Muscle layer of colon (tissue), 2 donors: Measurements from ENCODE around the gene MAST3.
A peak's percentile ranks its signal among the peaks of the same experiment; 100 is the strongest.
"Not testable (repeated sequence)": the region's sequence is repeated elsewhere in the genome, so short reads cannot be mapped to it uniquely, and the experiment has no call there.

Source experiments
- H3K27ac ChIP-seq: one replicate; pipeline ENCODE4 v1.7.0; 2013; ENCODE audit warnings: low read depth, mild to moderate bottlenecking, low read length, moderate library complexity
- H3K27me3 ChIP-seq, 2 donors: one replicate each; pipeline ENCODE4 v1.7.0; 2013; ENCODE audit warnings: low read length in 2 of 2, mild to moderate bottlenecking in 2 of 2; ENCODE audit not compliant: insufficient read depth in 2 of 2, control insufficient read depth in 1 of 2
- H3K36me3 ChIP-seq: one replicate; pipeline ENCODE4 v1.7.0; 2013; ENCODE audit warnings: mild to moderate bottlenecking, low read length; ENCODE audit not compliant: insufficient read depth
- H3K4me1 ChIP-seq: one replicate; pipeline ENCODE4 v1.7.0; 2013; ENCODE audit warnings: mild to moderate bottlenecking, low read length; ENCODE audit not compliant: insufficient read depth
- H3K4me3 ChIP-seq, 2 donors: one replicate each; pipeline ENCODE4 v1.7.0; 2013; ENCODE audit warnings: low read length in 2 of 2, low read depth in 1 of 2, mild to moderate bottlenecking in 1 of 2, moderate library complexity in 1 of 2
- H3K9ac ChIP-seq: one replicate; pipeline ENCODE4 v1.7.0; 2013; ENCODE audit warnings: low read length
- H3K9me3 ChIP-seq: one replicate; pipeline ENCODE4 v1.7.0; 2013; ENCODE audit warnings: mild to moderate bottlenecking, low read length
- donor health status: abdominal sarcoma.
- donor health status: Adenocarcinoma of cecum.

Gene MAST3

GRCh38 chr19:18089096-18089541 is 8.5 kb upstream of the MAST3 start:
- not testable (repeated sequence) for H3K9ac ChIP-seq, H3K4me1 ChIP-seq, H3K27ac ChIP-seq, H3K27me3 ChIP-seq, H3K9me3 ChIP-seq, H3K4me3 ChIP-seq, H3K36me3 ChIP-seq

DNA sequence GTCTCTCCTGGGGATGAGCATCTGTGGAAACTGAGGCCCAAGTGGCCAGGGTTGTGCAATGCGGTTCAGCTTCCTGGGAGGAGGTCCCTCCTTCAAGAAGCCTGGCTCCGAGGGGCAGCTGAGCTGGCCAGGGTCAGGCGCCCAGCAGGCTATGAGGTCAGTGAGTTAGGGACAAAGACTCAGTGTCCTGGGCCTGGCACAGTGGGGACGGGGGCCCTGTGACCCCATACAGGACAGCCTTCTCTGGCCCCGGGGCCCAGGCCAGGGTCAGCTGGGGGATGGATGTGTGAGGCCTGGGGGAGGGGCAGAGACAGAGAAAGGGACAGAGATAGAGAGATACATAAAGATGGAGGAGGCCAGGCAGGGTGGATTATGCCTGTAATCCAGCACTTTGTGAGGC is 7.9 kb upstream of the MAST3 start:
- no peaks in the 10 kb centered on the region for H3K36me3 ChIP-seq
- no peaks in the 10 kb centered on the region for H3K9me3 ChIP-seq
- no peak overlapping the region for H3K4me3 ChIP-seq
- H3K9ac ChIP-seq, result no peak overlapping the region
- no peak overlapping the region for H3K27ac ChIP-seq
- no peaks in the 10 kb centered on the region for H3K27me3 ChIP-seq
- no peaks in the 10 kb centered on the region for H3K4me1 ChIP-seq

GRCh38 chr19:18090545-18091216 is 6.9 kb upstream of the MAST3 start:
- Histone ChIP-seq H3K4me1 (no peaks in the 10 kb centered on the region), H3K36me3 (no peaks in the 10 kb centered on the region), H3K9me3 (no peaks in the 10 kb centered on the region), H3K4me3 (no peak overlapping the region), H3K9ac (no peak overlapping the region), H3K27ac (no peak overlapping the region), H3K27me3 (no peaks in the 10 kb centered on the region)

DNA sequence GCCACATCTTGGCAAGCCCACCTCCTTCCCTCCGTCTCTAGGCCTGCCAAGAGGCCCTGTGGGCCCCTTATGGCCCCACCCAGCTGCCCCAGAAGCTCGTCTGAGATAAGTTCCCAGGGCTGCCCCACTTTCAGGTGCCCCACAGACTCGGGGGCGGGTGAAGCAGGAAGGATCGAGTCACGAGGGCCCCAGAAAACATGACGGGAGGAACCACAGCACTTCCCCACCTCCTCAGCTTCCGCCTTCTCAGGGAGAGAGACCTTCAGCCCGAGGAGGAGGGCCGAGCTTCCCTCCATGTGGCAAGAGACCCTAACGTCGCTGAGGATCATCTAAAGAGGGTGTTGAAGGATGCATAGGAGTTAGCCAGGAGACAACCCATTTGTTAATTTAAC is 6.4 kb upstream of the MAST3 start:
- Histone ChIP-seq H3K4me1 (no peaks in the 10 kb centered on the region), H3K36me3 (no peaks in the 10 kb centered on the region), H3K9me3 (no peaks in the 10 kb centered on the region), H3K4me3 (no peak overlapping the region), H3K27ac (no peak overlapping the region), H3K9ac (no peak overlapping the region), H3K27me3 (no peaks in the 10 kb centered on the region)

- H3K4me1 ChIP-seq, result peaks cover 7% of the 10 kb centered on the region
- H3K27me3 ChIP-seq, result peaks cover 8 to 9% of the 10 kb centered on the region in 2 donors
- no peak overlapping the region for H3K9ac ChIP-seq
- H3K36me3 ChIP-seq, result no peaks in the 10 kb centered on the region
- no peak overlapping the region for H3K4me3 ChIP-seq
- H3K9me3 ChIP-seq, result no peaks in the 10 kb centered on the region
- no peak overlapping the region for H3K27ac ChIP-seq
Measured at GRCh38 chr19:18093439-18094161, 4.0 kb upstream of the MAST3 start.

DNA sequence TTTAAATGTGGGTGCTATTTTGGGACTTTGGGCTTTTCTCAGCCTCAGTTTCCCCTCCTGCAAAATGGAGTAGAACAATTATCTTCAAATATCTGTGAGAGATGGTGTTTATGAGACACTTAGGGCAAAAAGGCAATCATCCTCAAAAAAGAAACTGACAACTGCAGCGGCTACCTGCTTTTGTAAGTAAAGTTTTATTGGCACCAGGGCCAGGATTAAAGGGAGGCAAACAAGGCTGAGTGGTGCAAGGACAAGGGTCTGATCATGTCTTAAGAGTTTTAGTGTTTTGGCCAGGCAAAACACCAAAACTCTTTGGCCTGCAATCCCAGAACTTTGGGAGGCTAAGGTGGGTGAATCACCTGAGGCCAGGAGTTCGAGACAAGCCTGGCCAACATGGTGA is 1.3 kb upstream of the MAST3 start:
- Histone ChIP-seq H3K9ac (no peak overlapping the region), H3K9me3 (no peaks in the 10 kb centered on the region), H3K27ac (no peak overlapping the region), H3K27me3 (peaks cover 16 to 32% of the 10 kb centered on the region in 2 donors), H3K36me3 (no peaks in the 10 kb centered on the region), H3K4me1 (peaks cover 7% of the 10 kb centered on the region), H3K4me3 (no peak overlapping the region)

DNA sequence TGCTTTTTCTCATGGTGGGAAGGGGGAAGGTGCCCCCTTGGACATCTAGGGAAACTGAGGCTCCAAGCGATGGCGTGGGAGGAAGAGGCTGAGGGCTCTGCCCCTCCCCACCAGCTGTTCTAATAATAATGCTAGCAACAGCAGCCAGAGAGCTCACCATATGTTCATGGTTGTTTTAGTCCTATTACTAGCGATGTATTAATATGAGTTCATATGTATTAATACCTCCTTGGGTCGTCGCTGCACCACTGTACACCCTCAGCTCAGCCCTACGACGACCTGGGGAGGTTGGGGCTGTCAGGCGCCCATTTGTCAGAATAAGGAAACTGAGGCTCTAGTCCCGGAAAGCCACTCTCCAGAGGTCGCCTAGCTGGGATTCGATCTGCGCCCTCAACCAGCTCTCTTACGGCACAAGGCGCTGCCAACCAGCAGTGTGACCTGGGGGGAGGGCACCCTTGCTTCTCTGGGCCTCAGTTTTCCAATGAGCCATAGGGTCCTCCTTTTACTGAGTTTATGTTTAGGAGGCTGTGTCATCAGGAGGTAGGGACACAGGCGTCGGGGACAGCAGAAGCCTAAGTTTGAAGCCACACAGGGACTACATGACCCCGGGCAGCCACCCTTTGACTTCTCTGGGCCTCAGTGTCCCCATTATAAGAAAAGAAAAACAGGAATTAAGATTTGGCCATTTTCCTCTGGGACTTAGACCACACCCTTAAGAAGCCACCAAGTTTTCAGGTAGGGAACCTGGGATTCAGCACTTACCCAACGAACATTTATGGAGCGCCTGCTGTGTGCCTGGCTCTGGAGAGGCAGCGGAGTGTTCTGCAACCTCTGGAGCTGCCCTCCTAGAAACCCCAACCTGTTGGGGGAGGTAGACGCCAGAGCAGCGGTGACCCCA is 664 bp downstream of the MAST3 start:
- no peak overlapping the region for H3K9ac ChIP-seq
- peak overlapping the region; percentile 7 to 24 for H3K4me3 ChIP-seq
- H3K9me3 ChIP-seq, result no peaks in the 10 kb centered on the region
- no peak overlapping the region for H3K27ac ChIP-seq
- no peaks in the 10 kb centered on the region for H3K36me3 ChIP-seq
- H3K27me3 ChIP-seq, result peaks cover 16 to 37% of the 10 kb centered on the region in 2 donors
- H3K4me1 ChIP-seq, result peaks cover 7% of the 10 kb centered on the region

DNA sequence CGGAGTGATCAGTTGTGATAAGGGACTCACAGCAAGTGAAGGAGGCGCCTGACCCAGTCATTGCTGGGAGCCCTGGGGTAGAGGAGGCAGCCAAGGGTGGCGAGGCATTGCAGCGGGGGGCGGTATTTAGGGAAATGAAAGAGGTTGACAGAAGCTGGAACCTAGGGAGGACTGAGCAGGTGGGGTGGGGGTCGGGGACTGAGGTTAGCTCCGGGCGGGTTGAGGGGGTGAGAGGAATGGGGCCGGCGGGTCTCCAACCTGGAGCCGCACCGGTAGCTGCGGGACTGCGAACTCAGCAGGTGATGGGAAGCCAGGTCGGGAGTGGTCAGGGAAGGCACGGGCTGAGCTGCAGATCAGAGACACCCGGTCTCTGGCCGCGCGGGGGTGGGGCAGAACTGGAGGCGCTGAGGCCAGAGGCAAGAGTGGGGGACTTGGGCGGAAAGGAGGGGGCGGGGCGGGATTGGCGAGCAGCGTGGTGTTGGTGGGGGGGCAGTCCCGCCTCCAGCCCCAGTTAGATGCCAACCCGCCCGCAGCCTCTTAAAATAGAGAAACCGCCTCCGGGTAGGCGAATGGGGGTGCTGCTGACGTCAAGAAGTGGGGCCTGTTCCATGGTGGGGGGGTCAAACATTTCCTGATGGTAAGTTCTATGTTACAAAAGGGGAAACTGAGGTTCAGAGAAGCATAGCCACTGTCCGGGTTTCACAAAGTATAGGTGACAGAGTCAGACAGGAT is 1.5 kb downstream of the MAST3 start:
- H3K9ac ChIP-seq, result no peak overlapping the region
- H3K9me3 ChIP-seq, result no peaks in the 10 kb centered on the region
- H3K36me3 ChIP-seq, result no peaks in the 10 kb centered on the region
- peak overlapping the region in 1 of 2 donors; percentile 24 for H3K4me3 ChIP-seq
- peaks cover 7% of the 10 kb centered on the region for H3K4me1 ChIP-seq
- H3K27me3 ChIP-seq, result peaks cover 16 to 37% of the 10 kb centered on the region in 2 donors
- H3K27ac ChIP-seq, result no peak overlapping the region

GRCh38 chr19:18099623-18099995 is 2.0 kb downstream of the MAST3 start:
- H3K27me3 ChIP-seq, result peaks cover 16 to 37% of the 10 kb centered on the region in 2 donors
- H3K36me3 ChIP-seq, result no peaks in the 10 kb centered on the region
- no peaks in the 10 kb centered on the region for H3K9me3 ChIP-seq
- H3K27ac ChIP-seq, result no peak overlapping the region
- no peak overlapping the region for H3K9ac ChIP-seq
- no peak overlapping the region for H3K4me3 ChIP-seq
- H3K4me1 ChIP-seq, result peaks cover 13% of the 10 kb centered on the region

GRCh38 chr19:18100710-18101109 is 3.1 kb downstream of the MAST3 start:
- Histone ChIP-seq H3K9ac (no peak overlapping the region), H3K4me3 (no peak overlapping the region), H3K27me3 (peaks cover 16 to 37% of the 10 kb centered on the region in 2 donors), H3K27ac (no peak overlapping the region), H3K4me1 (peaks cover 16% of the 10 kb centered on the region), H3K9me3 (no peaks in the 10 kb centered on the region), H3K36me3 (no peaks in the 10 kb centered on the region)

DNA sequence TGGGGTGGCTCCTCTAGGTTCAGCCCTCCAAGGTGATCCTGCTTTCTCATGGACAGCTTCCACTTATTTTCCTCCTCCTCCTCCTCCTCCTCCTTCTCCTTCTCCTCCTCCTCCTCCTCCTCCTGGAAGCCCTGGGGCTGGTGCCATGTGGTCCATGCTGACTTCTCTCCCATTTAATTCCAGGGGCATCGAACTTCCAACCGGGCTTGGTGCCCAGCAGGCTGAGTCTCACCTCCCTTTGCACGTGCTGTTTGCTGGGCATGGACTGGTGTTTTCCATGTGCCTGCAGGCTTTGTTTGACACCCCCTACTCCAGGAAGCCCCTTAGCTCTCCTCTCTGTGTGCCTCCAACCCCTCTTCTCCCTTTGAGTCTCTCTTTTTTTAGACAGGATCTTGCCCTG is 3.7 kb downstream of the MAST3 start:
- no peak overlapping the region for H3K9ac ChIP-seq

More for the DNA sequence above, 3.7 kb downstream of the MAST3 start:
- peaks cover 16 to 37% of the 10 kb centered on the region in 2 donors for H3K27me3 ChIP-seq
- H3K27ac ChIP-seq, result no peak overlapping the region
- H3K9me3 ChIP-seq, result no peaks in the 10 kb centered on the region
- no peaks in the 10 kb centered on the region for H3K36me3 ChIP-seq
- peaks cover 16% of the 10 kb centered on the region for H3K4me1 ChIP-seq
- no peak overlapping the region for H3K4me3 ChIP-seq
